Upper lobe of right lung (tissue), 1 donor: ENCODE measurements around the gene EXOC2. TPM values are rescaled to one million over a fixed set of nuclear protein-coding genes. Genes with fewer than 3 reads are reported as not detected.
"Not testable (repeated sequence)": the region's sequence is repeated elsewhere in the genome, so short reads cannot be mapped to it uniquely, and the experiment has no call there.

Experiments used
- ATAC-seq: fragments of 200-7000 bp; cut with Tn5 transposase; one replicate; pipeline ENCODE4 v1.9.1; 2020; ENCODE audit warnings: mild to moderate bottlenecking, moderate library complexity
- DNase-seq: peaks from one replicate; pipeline ENCODE4 v3.0.0-alpha.2; 2020
- H3K27ac ChIP-seq: fragments of 200-600 bp; one replicate; pipeline ENCODE4 v1.8.0; 2022
- H3K27me3 ChIP-seq: fragments of 200-600 bp; one replicate; pipeline ENCODE4 v1.8.0; 2022; ENCODE audit warnings: mild to moderate bottlenecking
- H3K36me3 ChIP-seq: fragments of 200-600 bp; one replicate; pipeline ENCODE4 v1.8.0; 2022
- H3K4me1 ChIP-seq: fragments of 200-600 bp; one replicate; pipeline ENCODE4 v1.8.0; 2022
- H3K4me3 ChIP-seq: fragments of 200-600 bp; one replicate; pipeline ENCODE4 v1.8.0; 2022; ENCODE audit warnings: mild to moderate bottlenecking
- H3K9me3 ChIP-seq: fragments of 200-600 bp; one replicate; pipeline ENCODE4 v1.8.0; 2022
- CTCF ChIP-seq: fragments of 200-600 bp; IDR thresholded peaks from one replicate; pipeline ENCODE4 v1.8.0; 2022; ENCODE audit warnings: antibody characterized with exemption
- intact Hi-C: fragments of 100-400 bp; cut with DNase I; formaldehyde crosslinking; loops from one replicate; pipeline ENCODE4 v1.11.0; 2022
- total RNA-seq: library from RNA; stranded (reverse); fragmentation: NEBNext Ultra II Directional; extraction: Animal tissue kit (Norgen Biotek cat#: 25700); gene quantifications from one replicate; pipeline ENCODE4 v1.2.1, GENCODE V29; 2021
- donor health status: DM: no; HTN: yes; CAD: no; lungs with severe emphysema.

EXOC2 gene
- total RNA-seq, 1 donor from 2014 or later, result 31.2 TPM

DNA sequence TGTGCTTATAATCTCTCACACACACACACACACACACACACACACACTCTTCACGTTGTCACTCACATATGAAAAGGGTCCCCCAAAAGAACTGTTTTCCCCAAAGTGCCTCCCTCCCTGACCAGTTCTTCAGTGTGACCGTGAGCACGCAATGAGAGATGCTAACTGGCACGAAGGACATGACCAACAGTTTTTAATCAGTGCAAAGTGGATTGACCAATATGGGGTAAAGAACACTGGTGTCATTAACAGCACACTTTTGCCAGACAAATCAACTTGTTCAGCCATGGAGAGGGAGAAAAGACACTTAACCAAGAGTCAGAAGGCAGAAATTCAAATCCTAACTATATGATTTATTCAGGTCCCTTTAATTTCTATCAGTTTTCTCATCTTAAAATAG lies 15.0 kb downstream of the EXOC2 start:
- Histone ChIP-seq H3K36me3 (no peaks in the 10 kb centered on the region), H3K27me3 (no peaks in the 10 kb centered on the region), H3K27ac (no peak overlapping the region), H3K4me3 (no peak overlapping the region), H3K9me3 (no peaks in the 10 kb centered on the region), H3K4me1 (peaks cover 13% of the 10 kb centered on the region)
- TF ChIP-seq CTCF, result no peak
- intact Hi-C loops, result no loop called here
- ATAC-seq (no peak), DNase-seq (no peak)

- no peaks in the 10 kb centered on the region for H3K27me3 ChIP-seq
- no peaks in the 10 kb centered on the region for H3K9me3 ChIP-seq
- H3K36me3 ChIP-seq, result no peaks in the 10 kb centered on the region
- DNase-seq, result no peak
- intact Hi-C loops, result no loop called here
- H3K27ac ChIP-seq, result no peak overlapping the region
- H3K4me3 ChIP-seq, result no peak overlapping the region
- H3K4me1 ChIP-seq, result peaks cover 7% of the 10 kb centered on the region
- no peak for ATAC-seq
- TF ChIP-seq CTCF, result no peak
Measured at GRCh38 chr6:674956-675355, 18.0 kb downstream of the EXOC2 start.

- Histone ChIP-seq H3K4me1 (peaks cover 7% of the 10 kb centered on the region), H3K27ac (no peak overlapping the region), H3K4me3 (no peak overlapping the region), H3K27me3 (no peaks in the 10 kb centered on the region), H3K36me3 (no peaks in the 10 kb centered on the region), H3K9me3 (no peaks in the 10 kb centered on the region)
- intact Hi-C loops, result no loop called here
- DNase-seq (no peak), ATAC-seq (no peak)
- TF ChIP-seq CTCF, result no peak
Measured at GRCh38 chr6:674406-674805, 18.5 kb downstream of the EXOC2 start.

DNA sequence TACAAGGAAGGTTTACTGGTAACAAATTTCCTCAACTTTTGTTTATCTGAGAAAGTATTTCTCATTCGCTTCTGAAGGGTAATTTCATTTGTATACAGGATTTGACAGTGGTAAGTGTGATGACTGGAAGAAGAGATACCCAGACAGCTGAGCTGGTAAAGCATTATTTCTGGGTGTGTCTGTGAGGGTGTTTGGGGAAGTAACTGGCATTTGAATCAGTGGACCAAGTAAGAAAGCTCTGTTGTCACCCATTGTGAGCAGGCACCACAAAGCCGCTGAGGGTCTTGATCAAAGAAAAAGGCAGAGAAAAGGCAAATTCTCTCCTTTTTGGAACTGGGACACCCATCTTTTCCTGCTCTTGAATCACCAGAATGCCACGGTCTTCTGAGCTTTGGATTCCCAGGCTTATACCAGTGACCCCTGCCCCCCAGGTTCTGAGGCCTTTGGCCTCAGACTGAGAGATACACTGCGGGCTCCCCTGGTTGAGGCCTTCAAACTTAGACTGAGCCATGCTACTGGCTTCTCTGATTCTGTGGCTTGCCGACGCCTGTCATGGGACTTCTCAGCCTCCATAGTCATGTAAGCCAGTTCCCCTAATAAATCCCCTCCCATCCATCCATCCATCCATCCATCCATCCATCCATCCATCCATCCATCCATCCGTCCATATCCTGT lies 25.5 kb downstream of the EXOC2 start:
- intact Hi-C loops, result no loop called here
- Histone ChIP-seq H3K9me3 (no peaks in the 10 kb centered on the region), H3K4me3 (no peak overlapping the region), H3K36me3 (no peaks in the 10 kb centered on the region), H3K27ac (no peak overlapping the region), H3K27me3 (no peaks in the 10 kb centered on the region), H3K4me1 (no peaks in the 10 kb centered on the region)
- DNase-seq (no peak), ATAC-seq (no peak)
- no peak for TF ChIP-seq CTCF

DNA sequence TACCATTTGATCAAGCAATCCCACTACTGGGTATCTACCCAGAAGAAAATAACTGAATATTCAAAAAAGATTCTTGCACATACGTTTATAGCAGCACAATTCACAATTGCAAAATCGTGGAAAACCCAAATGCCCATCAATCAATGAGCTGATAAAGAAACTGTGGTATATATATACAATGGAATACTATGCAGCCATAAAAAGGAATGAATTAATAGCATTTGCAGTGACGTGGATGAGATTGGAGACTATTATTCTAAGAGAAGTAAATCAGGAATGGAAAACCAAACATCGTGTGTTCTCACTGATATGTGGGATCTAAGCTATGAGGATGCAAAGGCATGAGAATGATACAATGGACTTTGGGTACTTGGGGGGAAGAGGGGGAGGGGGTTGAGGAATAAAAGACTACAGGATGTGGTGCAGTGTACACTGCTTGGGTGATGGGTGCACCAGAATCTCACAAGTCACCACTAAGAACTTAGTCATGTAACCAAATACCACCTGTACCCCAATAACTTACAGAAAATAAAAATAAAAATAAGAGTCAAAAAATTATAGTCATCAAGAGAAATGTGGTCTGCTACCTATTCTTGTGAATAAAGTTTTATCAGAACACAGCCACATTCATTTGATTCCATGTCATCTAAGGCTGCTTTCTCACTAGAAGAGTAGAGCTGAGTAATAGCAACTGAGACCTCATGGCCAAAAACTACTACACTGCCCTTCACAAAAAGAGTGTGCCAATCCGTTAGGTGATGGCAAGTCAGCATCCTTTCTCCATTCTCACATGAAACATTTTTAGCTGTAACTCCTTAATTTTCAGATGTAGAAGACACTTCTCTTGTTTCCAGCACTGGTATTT lies 27.3 kb downstream of the EXOC2 start:
- H3K27me3 ChIP-seq, result no peaks in the 10 kb centered on the region
- no peaks in the 10 kb centered on the region for H3K9me3 ChIP-seq
- no peak for TF ChIP-seq CTCF
- H3K4me3 ChIP-seq, result no peak overlapping the region
- ATAC-seq, result no peak
- H3K36me3 ChIP-seq, result no peaks in the 10 kb centered on the region
- intact Hi-C loops, result no loop called here
- H3K27ac ChIP-seq, result no peak overlapping the region
- no peaks in the 10 kb centered on the region for H3K4me1 ChIP-seq
- no peak for DNase-seq

- intact Hi-C loops, H3K4me1 ChIP-seq, DNase-seq, ATAC-seq, H3K36me3 ChIP-seq, H3K27ac ChIP-seq, H3K27me3 ChIP-seq, H3K4me3 ChIP-seq, H3K9me3 ChIP-seq: not testable (repeated sequence)
Measured at GRCh38 chr6:663788-664187, 29.2 kb downstream of the EXOC2 start.
